ENCODE measurements around the gene UTP15.

Gene UTP15

GRCh38 chr5:73565139-73565968, at the start of gene UTP15, which contains the start of gene ANKRA2:
Gene UTP15 (plus strand): TSS chr5:73565743. CDS start chr5:73567345, 1,602 bp downstream.
Gene ANKRA2 (minus strand): TSS chr5:73565639. CDS start chr5:73562881, 2,758 bp downstream.
- peak; percentile 88 for DNase-seq

DNA sequence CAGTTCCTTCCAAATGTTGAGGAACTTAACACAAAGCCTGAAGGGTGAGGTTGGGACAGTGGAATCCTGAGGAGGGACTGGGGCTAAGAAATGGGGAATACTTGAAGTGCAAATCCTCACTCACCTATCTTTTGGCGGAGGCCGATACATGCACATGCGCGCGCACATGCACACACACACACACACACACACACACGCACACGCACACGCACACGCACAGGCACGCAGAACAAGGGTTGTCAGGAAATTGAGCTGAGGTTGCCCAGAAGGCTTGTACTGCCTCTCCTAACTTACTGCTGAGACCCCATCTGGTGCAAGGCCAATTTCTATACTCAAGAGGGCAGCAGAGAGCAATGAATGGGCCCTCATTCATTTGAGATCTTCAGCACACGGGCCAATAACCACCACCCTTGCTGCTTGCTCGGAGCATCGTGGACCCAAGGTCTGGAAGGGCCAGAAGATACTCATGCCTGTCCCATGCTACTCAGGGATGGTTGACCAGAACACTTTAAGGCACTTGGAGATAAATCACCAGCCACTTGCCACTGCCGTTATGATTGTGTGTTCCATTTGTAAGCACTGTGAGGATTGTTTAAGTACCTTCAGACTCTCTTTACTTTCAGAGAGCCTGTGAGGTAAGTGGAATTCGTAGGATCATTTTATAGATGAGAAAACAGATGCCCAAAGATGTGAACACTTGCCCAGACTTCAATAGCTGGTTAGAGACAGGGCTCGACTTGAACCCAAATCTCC, 45.8 kb upstream of the UTP15 start:
- DNase-seq = peak; percentile 72

DNA sequence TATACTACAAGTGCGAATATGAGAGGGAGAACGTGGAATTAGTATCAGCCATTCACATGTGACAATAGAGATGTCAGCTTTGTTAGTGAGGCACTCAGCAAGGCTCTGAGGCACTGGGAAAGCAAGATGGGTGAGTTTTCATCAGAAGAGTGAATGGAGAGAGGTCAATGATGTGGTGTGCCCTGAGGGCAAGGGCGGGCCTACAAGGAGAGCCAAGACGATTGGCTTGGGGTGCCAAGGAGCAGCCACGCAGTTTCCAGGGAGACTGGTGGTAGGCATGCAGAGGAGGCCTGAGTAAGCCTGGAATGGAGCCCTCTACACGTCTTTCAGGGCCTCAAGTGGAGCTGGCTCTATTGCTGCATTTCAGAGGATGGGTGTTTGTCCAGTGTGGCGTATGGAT, 42.6 kb upstream of the UTP15 start:
- DNase-seq = no peak

- no peak for DNase-seq
Measured at GRCh38 chr5:73523861-73524260, 41.7 kb upstream of the UTP15 start.

- no peak for DNase-seq
Measured at GRCh38 chr5:73525606-73526203, 39.8 kb upstream of the UTP15 start.

DNA sequence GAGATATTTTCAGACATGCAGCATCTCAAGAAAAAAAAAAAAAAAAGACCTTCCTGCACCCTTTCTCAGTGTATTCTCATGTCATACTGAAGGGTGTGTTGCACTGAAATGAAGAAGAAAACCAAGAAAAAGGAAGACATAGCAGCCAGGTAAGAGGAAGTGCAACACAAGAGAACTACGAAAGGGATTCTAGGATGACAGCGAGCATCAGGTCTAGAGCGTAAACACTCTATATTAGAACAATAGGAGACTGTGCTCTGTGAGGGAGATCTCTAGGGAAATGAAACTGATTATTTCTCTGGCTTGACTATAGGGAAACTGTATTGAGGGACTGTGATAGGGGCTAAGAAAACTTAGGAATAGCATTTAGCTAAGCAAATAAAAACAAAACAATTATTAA, 37.3 kb upstream of the UTP15 start:
- DNase-seq = peak; percentile 1

GRCh38 chr5:73529081-73529480, 36.5 kb upstream of the UTP15 start:
- DNase-seq = no peak

DNA sequence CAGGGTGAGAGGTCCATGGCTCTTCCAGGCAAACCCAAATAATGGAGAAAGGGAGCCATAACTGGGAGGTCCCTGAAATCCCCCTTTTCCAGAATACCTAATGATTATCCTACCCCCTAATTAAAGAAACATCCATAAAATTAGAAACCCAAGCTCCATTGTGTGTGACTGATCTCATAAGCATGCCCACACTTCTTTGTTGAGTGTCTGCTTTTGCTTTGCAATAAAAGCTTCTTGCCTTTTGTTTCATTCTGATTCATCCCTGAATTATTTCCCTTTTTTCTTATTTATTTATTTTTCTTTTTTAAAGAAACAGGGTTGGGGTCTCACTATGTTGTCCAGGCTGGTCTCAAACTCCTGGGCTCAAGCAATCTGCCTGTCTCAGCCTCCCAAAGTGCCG, 34.2 kb upstream of the UTP15 start:
- no peak for DNase-seq

GRCh38 chr5:73532195-73532594, 33.3 kb upstream of the UTP15 start:
- no peak for DNase-seq

DNA sequence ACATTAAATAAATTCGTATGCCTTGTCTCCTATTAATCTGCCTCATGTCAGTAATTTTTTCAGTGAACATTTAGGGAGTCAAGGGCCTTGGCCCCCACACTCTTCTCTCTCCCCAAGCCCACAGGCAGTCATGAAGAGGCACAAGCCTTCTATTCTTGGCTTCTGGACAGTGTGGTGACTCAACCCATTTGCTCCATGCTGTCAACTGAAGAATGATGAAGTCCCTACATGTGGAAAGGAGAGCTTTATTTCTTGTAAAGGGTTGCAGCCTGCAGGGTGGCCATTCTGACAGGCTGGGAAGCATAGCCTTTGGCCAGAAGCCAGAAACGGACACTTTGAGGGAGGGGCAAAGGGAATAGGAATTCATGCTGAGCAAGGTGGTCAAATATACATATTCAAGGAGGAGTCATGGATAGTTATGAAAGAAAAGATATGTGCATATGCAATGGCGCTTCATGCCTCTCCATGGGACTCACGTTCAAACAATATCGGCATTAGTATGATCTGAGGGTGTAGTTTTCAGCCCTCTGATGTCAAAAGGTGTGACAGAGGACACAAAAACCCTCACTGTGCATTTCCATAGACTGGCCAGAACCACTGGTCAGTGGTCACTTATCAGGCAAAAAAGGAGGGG, 31.4 kb upstream of the UTP15 start:
- no peak for DNase-seq

GRCh38 chr5:73534971-73535370, 30.6 kb upstream of the UTP15 start:
- no peak for DNase-seq

DNA sequence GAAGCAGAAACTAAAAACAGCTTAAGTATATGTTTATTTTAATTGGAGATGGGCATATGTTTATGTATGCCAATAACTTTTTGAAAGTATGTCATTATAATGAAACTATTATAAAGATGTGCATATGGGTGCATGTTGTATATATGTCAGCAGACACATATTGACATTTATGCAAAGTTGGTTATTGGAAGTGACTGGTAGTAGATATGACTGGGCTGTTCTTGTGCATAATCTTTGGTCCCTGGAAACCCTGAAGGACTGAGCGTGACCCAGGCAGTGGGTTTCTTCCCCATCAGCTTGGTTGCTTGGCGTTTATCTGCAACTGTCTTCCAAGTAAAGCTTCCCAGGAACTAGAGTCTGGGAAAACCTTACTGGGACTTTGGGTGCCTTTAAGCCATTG, 25.8 kb upstream of the UTP15 start:
- no peak for DNase-seq

- DNase-seq = no peak
Measured at GRCh38 chr5:73540192-73540591, 25.4 kb upstream of the UTP15 start.

GRCh38 chr5:73542020-73542419, 23.5 kb upstream of the UTP15 start:
- DNase-seq = no peak

GRCh38 chr5:73544429-73545402, 20.8 kb upstream of the UTP15 start:
- peak; percentile 62 for DNase-seq

DNA sequence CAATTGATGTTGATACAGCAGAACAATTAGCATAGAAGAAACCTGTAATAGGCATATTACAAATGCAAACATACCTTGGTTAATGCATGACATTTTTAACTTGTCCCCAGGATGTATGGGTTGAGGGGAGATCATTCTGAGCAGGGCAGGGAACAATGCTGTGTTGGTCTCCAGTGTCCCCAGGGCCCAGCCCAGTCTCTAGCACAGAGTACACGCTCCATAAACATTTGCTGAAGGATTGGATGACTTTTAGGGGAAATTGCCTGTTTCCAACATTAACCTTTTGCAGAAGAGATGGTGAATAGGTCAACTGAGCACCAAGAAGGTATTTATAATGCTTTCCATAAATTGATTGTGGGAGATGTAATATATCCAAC, 20.2 kb upstream of the UTP15 start:
- DNase-seq = no peak

- DNase-seq = no peak
Measured at GRCh38 chr5:73550016-73550415, 15.5 kb upstream of the UTP15 start.

- DNase-seq = no peak
Measured at GRCh38 chr5:73552642-73553041, 12.9 kb upstream of the UTP15 start.

GRCh38 chr5:73558950-73559349, 6.6 kb upstream of the UTP15 start:
- DNase-seq = no peak

DNA sequence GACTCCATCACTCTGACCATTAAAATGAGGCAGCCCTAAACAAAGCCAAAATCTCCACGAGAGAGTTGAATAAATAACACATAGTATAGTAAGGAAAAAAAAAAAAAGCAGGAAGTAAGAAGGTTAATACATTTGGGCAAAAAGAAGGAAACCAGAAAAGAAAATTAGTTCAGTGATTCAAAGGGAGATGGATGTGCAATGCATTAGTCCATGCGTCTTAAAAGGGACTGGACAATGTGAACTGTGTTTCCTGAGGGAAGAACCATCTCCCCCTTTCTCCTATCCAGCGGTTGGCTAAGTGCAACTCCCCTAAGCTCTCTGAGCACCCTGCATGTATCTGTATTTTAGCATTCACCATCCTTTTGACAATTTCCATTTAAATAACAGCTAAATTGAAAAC, 1.5 kb upstream of the UTP15 start:
- no peak for DNase-seq

DNA sequence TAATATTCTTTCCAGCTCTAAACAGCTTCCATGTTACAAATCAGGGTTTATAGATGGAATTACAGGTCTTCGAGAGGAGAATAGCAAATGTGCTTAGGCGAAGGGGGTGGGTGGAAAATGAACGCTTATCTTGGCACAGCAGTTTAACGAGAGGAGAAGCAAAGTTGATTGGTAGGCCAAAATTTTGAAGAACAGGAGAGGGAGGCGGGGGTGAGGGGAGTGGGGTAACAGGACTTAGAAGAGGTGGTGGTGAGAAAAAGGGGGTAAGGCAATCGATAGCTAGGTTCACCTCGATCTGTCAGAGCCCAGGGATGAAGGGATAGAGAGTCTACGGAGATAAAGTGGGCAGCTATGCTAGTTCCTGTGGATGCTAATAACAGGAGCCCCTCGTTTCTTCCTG, 868 bp upstream of the UTP15 start:
- no peak for DNase-seq

DNA sequence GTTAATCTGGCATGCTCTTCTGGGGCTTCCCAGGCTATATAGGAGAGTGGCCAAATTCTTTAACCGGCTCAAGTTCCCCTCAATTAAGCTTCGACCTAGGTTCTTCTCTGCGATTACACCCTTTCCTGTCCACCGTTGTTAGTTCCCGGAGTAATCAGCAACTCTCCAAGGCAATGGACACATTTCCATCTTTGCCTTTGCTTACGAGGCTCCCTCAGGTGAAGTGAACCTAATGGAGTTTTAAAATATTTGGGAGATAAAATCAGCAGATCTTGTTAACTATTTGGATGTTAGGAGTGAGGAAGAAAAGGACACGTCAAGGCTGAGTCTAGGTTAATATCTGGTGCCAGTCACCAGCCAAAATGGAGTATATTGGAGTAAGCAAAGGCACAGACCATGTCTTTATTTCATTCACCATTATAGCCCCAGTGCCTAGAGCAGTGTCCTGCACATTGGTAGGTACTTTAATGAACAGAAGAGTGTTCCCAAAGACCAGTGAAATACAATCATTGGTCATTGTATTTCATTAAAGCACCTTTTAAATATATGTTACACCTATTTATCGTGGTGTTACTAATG, 515 bp downstream of the UTP15 start:
- no peak for DNase-seq
